ENCODE data around the gene ABHD12B. TPM values are rescaled to one million over a fixed set of nuclear protein-coding genes. Genes with fewer than 3 reads are reported as not detected.
A peak's percentile ranks its signal among the peaks of the same experiment; 100 is the strongest.
"Not testable (repeated sequence)": the region's sequence is repeated elsewhere in the genome, so short reads cannot be mapped to it uniquely, and the experiment has no call there.

ABHD12B gene
- total and polyA plus RNA-seq, 12 donors, result not detected

GRCh38 chr14:50936882-50937281, 65.0 kb downstream of the ABHD12B start:
- Histone ChIP-seq H3K4me1 (peaks cover 0 to 58% (median 0%) of the 10 kb centered on the region in 9 donors), H3K27ac (peak overlapping the region in 1 of 10 donors; percentile 76), H3K9me3 (no peaks in the 10 kb centered on the region), H3K4me3 (no peak overlapping the region), H3K36me3 (peaks cover 0 to 43% (median 0%) of the 10 kb centered on the region in 9 donors), H3K27me3 (no peaks in the 10 kb centered on the region)
- no peak for TF ChIP-seq CTCF (IDR thresholded peaks at IDR 0.05)
- DNase-seq, result no peak
- 65 to 92% methylated on average over 2 of the region's 2 CpGs for WGBS, 2 donors
- intact Hi-C loops (cut with DNase I), result no loop called here
- ATAC-seq, result no peak

- DNase-seq (no peak), ATAC-seq (no peak)
- TF ChIP-seq CTCF (IDR thresholded peaks at IDR 0.05), result no peak
- H3K4me3 ChIP-seq, result no peak overlapping the region
- 51 to 63% methylated on average over 2 of the region's 2 CpGs for WGBS, 2 donors
- H3K27ac ChIP-seq, result peak overlapping the region in 1 of 10 donors; percentile 76
- H3K9me3 ChIP-seq, result no peaks in the 10 kb centered on the region
- H3K36me3 ChIP-seq, result peaks cover 0 to 39% (median 0%) of the 10 kb centered on the region in 9 donors
- intact Hi-C loops (cut with DNase I), result no loop called here
- no peaks in the 10 kb centered on the region for H3K27me3 ChIP-seq
- H3K4me1 ChIP-seq, result peaks cover 0 to 54% (median 0%) of the 10 kb centered on the region in 9 donors
Observed at GRCh38 chr14:50937325-50937724, 65.5 kb downstream of the ABHD12B start.

- Histone ChIP-seq H3K27me3 (no peaks in the 10 kb centered on the region), H3K4me1 (peaks cover 0 to 53% (median 0%) of the 10 kb centered on the region in 9 donors), H3K4me3 (no peak overlapping the region), H3K36me3 (peaks cover 0 to 39% (median 0%) of the 10 kb centered on the region in 9 donors), H3K27ac (peak overlapping the region in 1 of 10 donors; percentile 76), H3K9me3 (no peaks in the 10 kb centered on the region)
- WGBS, 2 donors, result 81 to 87% methylated on average over 4 of the region's 4 CpGs
- intact Hi-C loops (cut with DNase I), result no loop called here
- ATAC-seq, result no peak
- no peak for TF ChIP-seq CTCF (IDR thresholded peaks at IDR 0.05)
- DNase-seq, result no peak
Observed at GRCh38 chr14:50937800-50938199, 65.9 kb downstream of the ABHD12B start.

GRCh38 chr14:50941151-50941550, 69.3 kb downstream of the ABHD12B start:
- peak overlapping the region in 1 of 10 donors; percentile 0 for H3K27ac ChIP-seq
- no peak for ATAC-seq
- peaks cover 0 to 63% (median 12%) of the 10 kb centered on the region in 9 donors for H3K4me1 ChIP-seq
- peak overlapping the region in 1 of 10 donors; percentile 12 for H3K4me3 ChIP-seq
- intact Hi-C loops (cut with DNase I), result no loop called here
- DNase-seq, result no peak
- H3K9me3 ChIP-seq, result no peaks in the 10 kb centered on the region
- WGBS, 2 donors, result 92% methylated on average over 6 of the region's 6 CpGs
- TF ChIP-seq CTCF (IDR thresholded peaks at IDR 0.05), result no peak
- H3K36me3 ChIP-seq, result peaks cover 0 to 6% (median 0%) of the 10 kb centered on the region in 9 donors
- H3K27me3 ChIP-seq, result peaks cover 0 to 6% (median 0%) of the 10 kb centered on the region in 7 donors

- ATAC-seq; intact Hi-C loops (cut with DNase I); H3K27me3 ChIP-seq; DNase-seq; H3K9me3 ChIP-seq; H3K36me3 ChIP-seq: not testable (repeated sequence)
- Histone ChIP-seq H3K4me1 (peaks cover 0 to 58% (median 12%) of the 10 kb centered on the region in 9 donors), H3K4me3 (peak overlapping the region in 1 of 10 donors; percentile 12), H3K27ac (peak overlapping the region in 1 of 10 donors; percentile 0)
- WGBS, 2 donors, result 95 to 97% methylated on average over 8 of the region's 8 CpGs
Observed at GRCh38 chr14:50941638-50942037, 69.8 kb downstream of the ABHD12B start.
